LoVo (cell line): ENCODE data around the gene KIF12.
"Not testable (repeated sequence)": the region's sequence is repeated elsewhere in the genome, so short reads cannot be mapped to it uniquely, and the experiment has no call there.

Experiments used
- DNase-seq: peaks from one replicate; pipeline ENCODE4 v3.0.0-alpha.2; 2016; ENCODE audit warnings: low spot score

The KIF12 gene

DNA sequence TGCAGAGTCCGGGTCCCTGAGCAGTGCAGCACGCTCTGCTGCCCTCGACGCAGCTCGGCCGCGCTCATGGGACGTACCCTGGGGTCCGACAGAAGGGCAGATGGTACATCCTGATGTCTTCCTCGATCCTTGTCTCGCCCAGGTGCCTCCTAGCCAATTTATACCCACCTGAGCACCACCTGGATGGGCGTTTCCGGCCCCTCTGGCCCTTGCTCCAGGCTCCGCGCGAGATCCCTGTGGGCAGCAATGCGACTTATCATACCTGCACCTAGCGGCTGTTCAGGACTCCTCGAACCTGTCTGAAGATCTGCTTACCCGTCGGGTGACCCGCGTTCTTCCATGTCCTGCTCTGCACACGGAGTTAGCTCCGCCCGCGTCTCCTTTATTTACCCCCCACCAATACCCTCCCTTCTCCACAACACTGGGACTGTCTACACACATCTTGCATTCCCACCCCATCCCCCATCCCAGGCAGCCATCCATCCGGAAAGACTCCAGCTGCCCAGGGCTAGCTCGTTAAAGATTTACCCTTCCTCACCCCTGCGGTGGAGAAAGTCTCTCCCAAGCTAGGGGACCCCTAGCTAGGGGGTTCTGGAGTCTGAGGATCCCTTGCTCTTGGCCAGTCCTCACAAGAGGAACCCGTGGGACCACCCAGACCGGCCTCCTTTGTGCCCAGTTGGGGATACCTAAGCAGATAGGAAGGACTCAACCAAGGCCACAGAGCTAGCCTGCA, at the start of gene KIF12:
TSS of gene KIF12 (minus strand) at position 357 of the 733 bp plus-strand sequence. CDS start at position 341, 16 bp downstream.
- DNase-seq = no peak

DNA sequence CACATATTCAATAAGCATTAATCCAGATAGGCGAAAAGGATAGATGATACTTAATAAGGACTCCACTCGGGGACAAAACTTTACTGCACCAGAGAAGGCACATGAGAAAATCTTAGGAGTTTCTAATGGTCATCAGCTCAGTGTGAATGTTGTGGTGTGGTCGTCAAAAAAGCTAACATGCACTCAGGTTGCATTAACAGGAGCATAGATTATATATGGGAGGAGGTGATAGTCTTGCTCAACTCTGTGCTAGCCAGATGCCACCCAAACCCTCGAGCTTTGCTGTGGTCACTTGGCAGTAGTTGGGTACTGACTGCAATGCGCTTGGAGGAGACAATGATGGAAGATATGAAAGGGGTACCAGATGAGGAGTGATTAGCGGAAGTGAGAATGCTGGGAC, 47.6 kb upstream of the KIF12 start:
- no peak for DNase-seq

DNA sequence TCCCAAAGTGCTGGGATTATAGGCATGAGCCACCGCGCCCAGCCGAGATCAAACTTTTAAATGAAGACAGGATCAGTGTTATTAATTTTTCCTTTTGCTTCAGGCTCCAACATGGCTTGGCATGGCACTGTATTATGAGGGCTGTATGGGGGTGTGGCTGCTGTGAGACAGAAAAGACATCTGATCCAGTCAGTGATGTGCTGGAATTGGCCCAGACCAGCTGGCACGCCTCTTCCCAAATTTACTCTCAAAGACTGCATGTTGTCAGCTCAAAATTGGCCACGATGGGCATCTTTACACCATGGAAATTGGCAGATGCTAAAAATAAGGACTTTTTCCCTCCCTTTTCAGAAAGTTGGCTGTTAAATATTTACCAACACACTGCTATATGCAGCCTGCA, 44.1 kb upstream of the KIF12 start:
- DNase-seq = no peak

DNA sequence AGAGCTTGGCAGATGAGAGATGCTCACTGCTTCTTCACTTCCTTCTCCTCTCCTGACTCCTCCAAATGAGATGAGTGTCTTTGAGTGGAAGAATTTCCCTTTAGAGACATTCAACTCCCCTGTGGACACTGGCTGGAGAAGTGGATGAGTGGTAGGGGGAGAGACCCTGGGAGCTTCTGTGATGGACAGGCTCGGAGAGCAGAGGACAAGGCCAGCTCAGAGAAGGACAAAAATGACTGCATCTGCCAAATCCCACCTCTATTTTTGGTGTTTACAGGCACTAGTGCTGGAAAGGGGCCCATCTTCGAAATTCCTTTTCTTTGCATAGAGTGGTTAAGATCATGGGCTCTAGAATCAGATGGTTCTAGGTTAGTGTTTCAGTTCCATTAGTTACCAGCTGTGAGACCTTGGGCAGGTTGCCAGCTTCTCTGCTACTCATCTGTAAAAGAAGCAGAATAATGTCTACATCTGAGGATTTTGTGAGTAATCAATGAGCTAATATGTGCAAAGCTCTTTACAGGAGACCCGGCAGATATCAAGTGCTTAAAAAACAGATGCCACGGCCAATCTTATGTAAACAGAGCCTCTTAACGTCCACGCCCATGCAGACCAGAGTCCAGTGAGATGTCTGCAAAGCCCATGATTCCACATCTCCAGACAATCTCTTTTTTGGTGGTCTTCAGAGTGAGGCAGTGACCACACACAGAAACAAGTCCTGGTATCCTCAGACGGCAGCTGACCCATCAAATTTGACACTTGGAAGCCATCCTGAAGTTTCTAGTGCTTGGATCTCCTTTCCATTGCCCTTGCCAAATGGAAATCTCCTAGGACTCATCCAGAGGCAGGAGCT, 42.7 kb upstream of the KIF12 start:
- DNase-seq = no peak

DNA sequence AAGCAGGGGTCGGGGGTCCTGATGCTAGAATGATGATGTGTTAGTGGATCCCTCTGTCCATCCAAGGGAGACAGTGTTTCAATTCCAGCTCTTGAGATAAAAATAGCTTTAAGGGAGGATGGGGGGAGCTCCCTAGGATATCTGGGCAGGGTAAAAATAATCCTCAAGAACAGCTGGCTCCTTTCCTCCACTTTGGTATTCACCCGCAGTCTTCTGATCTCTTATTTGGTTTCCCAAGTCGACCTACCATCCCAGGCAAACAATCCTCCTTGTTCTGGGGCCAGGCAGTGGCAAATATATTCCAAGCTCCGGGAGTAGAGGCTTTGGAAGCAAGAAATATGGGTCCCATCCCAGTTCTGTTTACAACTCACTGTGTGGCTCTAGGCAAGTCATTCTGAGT, 41.8 kb upstream of the KIF12 start:
- no peak for DNase-seq

DNA sequence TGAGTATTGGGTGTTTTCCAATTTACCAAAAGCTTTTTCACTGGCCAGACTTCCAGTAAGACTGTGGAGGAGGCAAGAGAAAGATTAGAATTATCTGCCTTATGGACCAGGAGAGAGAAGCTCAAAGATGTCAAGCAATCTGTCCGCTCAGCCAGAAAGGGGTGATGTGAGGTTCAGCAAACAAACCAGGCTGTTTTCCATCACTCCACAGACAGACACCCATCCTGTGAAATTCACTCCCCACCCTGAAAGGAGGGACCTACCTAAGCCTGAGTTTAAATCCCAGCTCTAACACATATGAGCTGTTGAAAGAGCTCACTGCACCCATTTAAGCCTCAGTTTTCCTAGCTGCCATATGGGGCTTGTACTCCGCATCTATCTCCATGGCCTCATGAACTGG, 41.3 kb upstream of the KIF12 start:
- no peak for DNase-seq

DNA sequence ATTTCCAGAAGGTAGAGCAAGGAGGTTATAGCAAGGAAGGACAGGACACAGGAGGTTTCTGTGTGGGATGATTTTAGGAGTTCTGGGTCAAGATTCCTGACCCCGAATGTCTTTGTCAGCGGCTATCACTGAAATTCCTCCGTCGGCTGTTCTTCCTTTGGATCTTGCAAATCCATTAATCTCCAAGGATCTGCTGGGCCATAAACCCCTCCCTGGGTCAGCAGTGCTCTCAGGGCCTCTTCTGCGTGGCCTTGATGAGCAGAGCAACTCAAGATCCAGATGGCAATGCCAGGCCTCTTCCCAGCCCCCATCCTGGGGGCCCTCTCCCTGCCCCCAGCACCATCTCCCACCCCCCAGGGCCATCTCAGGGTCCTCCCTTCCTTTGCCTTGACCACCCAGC, 40.0 kb upstream of the KIF12 start:
- DNase-seq = no peak

DNA sequence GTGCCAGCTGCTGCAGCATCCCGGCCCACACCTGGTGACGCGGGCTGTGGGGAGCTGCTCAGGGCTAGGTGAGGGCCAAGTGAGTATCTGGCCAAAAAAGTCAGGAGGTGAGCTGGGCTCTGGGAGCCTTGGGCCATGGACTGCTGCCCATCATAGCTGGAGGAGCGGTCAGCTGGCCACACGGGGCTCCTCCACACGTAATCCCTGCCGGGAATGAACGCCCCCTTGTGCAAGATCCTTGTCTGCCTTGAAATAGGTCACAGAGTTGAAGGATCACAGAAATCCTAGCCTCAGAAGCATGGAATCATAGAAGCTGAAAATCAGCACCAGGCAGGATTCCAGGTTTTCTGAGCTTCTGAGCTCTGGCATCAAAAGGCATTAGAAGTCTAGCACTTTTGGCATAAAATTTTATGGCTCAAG, 39.5 kb upstream of the KIF12 start:
- no peak for DNase-seq

DNA sequence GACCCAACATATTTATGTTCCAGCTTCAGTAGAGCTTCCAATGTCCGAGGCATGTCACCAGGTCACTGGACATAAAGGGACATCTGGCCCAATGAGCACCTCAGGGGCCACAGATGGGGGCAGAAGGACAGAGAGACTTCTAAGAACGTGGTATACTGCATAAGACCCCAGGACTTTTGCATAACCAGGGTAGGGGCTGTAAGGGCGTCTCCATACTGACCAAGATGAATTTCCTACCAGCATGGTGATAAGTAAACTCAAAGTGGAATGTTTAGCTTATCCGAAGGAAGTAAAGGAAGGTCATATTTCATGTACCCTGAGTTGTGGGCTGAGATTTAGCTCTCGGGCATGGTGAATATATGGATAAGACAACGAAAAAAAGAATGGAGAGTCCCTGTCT, 38.7 kb upstream of the KIF12 start:
- DNase-seq = no peak

DNA sequence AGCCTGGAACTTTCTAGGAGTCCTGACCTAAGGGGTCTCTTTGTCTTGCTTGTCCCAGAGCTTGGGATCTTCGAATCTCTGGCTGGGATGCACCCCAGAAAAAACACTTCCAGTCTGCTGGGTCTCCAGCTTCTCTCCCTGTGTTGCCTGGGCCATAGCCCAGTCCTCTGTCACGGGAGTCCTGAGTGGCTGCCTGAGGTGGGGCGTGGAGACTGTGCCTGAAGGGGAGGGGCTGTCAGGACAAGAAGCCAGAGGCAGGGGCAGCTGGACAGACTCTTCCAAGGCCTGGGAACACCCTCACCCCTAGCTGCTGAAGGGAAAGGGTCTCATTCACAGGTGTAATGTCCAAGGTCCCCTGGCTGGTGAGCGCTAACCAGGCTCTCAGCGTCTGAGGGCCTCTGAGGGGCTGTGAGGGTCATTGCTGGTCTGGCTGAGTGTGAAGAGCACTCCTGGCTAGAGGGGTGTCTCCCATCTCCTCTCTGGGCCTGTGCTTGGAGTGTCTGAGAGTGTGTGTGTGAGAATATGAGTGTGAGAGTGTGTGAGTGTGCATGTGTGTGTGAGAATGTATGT, 35.8 kb upstream of the KIF12 start:
- DNase-seq = no peak

DNA sequence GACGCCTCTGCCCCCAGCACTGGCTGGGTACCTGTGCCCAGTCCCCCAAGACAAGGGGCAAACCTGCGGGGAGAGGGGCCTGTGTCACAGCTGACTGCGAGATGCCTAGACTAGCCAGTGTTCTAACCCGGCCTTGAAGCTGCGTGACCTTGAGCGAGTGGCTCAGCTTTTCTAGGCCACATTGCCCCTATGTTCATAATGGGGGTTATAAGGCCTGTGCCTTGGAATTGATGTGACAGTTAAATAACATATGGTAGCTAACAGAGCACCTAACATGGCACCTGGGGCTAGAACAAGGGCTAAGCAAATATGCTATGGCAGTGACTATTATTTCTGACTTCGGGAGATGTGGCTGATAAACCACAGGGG, 33.4 kb upstream of the KIF12 start:
- no peak for DNase-seq

DNA sequence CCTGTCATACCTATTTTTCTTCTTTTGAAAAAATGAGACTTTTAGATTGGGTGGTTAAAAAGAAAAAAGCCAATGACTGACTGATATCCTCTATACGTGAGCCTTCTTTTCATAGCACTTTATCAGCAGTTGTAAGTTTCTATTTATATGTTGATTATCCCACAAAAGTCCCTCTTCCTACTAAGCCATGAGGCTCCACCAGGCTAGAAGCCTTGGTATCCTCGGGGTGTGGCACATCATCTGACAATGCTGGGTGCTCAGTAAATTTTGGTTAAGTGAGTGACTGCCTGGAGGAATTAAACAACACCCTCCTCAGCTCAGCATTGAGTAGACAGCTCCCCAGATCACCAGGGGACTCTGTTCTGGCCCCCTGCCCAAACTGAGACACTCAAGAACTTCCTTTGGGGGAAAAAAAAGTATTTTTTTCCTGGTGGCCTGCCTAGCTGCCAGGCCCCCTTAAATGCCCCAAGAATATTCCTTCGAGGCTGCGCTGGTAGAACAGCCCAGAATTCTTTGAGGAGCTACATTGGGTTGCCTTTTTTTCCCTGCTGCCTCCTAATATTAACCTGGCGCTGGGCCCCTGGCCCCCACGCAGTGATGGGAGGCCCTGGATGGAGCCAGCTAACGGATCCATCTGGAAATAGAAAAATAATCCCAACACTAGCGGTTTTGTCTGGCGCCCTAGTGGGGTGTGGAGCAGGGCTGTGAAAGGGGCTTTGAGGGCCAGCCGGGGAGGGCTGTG, 32.9 kb upstream of the KIF12 start:
- no peak for DNase-seq

DNA sequence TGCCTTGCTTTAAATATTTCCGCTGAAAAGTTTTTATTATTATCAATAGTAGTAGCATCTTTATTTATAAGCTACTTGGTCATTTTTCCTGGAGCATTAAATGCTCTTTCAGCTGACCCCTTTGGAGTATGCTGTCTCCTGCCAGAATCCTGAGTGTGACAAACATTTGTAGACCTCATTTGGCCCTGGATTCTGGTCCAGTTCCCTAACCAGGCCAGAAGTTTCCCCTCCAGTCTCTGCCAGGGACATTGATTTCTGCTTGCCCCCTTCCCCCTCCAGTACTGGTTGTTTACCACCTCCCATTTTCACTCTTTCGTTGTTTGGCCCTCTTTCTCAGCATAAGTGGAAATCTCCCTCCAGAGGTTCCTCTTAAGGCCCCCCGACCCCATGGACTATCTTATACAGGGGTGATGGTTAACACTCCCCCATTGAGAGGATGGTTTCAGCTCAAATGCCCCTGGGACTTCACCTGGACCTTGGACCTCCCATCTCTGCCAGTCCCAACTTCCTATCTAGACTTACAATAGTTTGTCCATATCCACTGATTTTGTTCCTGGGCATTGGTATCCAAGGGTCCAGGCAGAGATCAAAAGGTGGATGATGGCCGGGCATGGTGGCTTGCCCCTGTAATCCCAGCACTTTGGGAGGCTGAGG, 31.7 kb upstream of the KIF12 start:
- no peak for DNase-seq

DNA sequence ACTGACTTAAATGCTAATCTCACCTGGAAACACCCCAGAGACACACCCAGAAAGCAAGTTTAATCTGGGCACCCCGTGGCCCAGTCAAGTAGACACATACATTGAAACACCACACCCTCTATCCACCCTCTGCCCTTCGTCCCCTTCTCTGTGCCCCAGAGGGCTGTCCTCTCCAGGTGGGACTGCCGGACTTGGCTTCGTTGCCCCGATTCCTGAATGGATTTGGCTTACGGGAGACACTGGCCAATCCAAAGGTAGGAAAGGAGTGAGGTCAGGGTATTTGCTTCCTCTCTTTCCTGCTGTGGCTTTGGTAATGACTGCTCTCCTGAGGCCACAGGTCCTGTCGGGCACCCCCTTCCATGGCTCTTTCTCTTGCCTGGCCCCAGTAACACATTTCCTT, 31.0 kb upstream of the KIF12 start:
- no peak for DNase-seq

DNA sequence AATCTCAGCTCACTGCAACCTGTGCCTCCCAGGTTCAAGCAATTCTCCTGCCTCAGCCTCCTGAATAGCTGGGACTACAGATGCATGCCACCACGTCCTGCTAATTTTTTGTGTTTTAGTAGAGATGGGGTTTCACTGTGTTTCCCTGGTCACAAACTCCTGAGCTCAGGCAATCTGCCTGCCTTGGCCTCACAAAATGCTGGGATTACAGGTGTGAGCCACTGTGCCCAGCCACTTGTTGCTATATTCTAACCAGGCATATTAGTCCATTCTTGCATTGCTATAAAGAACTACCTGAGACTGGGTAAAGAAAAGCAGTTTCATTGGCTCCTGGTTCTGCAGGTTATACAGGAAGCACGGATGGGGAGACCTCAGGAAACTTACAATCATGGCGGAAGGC, 29.7 kb upstream of the KIF12 start:
- not testable (repeated sequence) for DNase-seq

DNA sequence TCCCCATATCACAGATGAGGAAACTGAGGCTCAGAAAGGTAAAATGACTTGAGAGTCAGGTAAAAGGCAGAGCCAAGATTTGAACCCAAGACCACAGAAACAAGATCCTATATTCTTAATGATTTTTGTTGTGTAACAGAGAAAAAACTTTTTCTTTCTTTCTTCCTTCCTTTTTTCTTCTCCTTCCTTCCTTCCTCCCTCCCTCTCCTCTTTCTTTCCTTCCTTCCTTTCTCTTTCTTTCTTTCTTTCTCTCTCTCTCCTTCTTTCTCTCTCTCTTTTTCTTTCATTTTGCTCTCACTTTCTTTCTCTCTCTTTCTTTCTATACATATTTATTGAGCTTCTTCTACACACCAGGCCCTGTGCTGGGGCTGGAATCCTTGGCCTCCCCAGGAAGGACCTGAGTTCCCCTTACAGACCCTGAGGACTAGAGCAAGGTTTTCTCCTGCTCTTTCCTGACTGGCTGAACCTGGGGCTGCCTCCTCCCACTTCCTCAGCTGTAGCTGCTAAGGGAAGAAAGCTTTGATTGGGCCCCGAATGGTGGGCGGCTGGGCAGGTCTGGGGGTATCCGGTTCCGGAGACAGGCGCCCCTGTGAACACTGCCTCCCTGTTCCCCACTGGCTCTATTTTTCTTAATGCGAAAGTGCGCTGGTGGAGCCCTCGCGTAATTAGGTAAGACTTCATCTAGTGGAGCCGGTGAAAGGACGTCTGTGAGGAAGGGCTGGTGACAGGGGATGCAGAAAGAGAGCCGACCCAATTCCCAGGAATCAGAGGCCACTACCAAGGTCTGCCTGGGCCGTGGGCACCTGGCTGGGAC, 27.4 kb upstream of the KIF12 start:
- no peak for DNase-seq

DNA sequence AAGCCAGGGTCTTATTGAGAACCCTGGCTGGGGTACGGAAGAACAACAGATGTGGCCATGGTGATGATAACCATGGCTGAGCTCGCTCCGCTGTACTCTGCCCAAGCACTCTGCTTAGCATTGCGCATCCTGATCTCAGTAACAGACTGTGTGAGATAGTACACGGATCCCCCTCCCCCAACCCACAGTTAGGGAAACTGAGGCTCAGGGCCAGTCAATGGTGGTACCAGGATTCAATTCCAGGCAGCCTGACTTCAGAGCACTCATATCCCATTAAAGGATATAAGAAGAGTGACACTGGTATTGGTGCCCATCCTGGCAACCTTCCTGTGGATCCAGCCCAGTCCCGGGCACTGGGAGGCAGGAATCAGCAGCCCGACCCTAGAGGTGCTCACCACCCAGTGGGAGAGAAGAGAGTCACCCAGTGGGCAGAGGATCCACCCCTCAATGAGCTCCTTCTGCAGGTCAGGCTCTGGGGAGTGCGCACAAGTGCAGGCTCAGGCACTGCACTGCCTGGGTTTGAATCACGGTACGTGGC, 26.5 kb upstream of the KIF12 start:
- DNase-seq = no peak

DNA sequence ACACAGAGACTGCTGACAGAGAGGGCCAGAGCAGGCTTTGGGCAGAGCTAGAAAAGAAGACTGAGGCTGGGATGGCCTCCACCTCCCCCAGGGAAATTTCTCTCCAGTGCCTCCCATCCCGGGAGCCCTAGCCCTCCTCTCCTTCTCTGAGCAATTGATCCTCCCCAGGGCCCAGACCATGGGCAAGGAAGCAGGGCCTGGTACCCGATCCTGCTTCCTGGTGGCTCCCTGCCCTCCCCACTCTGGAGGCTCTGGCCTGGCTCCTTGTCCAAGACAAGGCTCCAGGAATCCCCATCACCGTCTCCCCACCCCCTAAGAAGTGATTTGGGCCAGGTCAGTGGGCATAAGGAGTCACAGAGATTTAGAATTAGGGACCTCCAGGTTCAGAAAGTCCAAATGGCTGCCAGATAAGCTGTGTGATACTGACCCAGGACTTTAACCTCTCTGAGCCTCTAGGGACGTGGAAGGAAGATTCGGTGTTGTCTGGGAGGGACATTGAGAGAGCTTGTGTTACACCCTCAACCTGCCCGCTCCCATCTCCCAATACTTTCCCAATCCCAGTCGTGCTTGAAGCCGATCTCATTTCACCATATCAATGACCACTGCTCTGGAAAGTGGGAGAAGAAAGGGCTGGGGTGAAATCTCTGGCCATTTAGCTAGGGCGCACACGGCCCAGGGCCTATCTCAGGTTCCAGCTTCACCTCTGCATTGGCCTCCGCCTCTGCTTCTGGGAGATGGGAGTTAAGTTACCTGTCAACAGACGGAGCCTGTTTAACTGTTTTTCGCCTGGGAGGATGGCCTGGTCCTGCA, 25.8 kb upstream of the KIF12 start:
- no peak for DNase-seq

DNA sequence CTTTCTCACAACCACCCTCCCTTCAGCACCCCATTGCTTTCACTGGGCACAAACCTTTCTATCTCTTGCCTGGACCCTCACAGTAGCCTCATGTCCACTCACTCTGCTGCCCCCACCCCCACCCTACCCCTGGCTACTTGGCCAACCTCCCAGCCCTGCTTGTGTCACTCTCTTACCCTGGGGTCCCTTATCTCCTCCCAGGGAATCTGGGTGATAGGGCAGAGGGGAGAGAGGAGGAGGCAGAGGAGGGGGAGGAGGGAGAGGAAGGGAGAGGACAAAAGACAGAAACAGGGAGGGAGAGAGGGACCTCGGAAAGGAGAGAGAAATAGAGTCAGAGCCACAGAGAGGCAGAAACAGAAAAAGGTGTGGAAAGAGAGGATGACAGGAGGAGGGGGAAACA, 25.0 kb upstream of the KIF12 start:
- DNase-seq = no peak
